Ectodermal cell (in vitro differentiated cells): Measurements from ENCODE around the gene MTHFD1.
"Not testable (repeated sequence)": the region's sequence is repeated elsewhere in the genome, so short reads cannot be mapped to it uniquely, and the experiment has no call there.

Experiments
- H3K27ac ChIP-seq: 2 replicates; pipeline ENCODE4 v1.7.0; 2013; ENCODE audit warnings: mild to moderate bottlenecking, low read depth, low read length; ENCODE audit not compliant: insufficient read depth, poor library complexity, severe bottlenecking
- H3K27me3 ChIP-seq: 2 replicates; pipeline ENCODE4 v1.7.0; 2013; ENCODE audit warnings: mild to moderate bottlenecking, low read length; ENCODE audit not compliant: insufficient read depth, control insufficient read depth, poor library complexity, severe bottlenecking
- H3K36me3 ChIP-seq: one replicate; pipeline ENCODE4 v1.7.0; 2013; ENCODE audit warnings: low read length; ENCODE audit not compliant: control insufficient read depth, insufficient read depth
- H3K4me1 ChIP-seq: one replicate; pipeline ENCODE4 v1.7.0; 2013; ENCODE audit warnings: low read length; ENCODE audit not compliant: control insufficient read depth, insufficient read depth
- H3K4me3 ChIP-seq: 2 replicates; pipeline ENCODE4 v1.7.0; 2013; ENCODE audit warnings: low read depth, low read length, control low read depth; ENCODE audit not compliant: insufficient read depth
- H3K9me3 ChIP-seq: 2 replicates; pipeline ENCODE4 v1.7.0; 2013; ENCODE audit warnings: mild to moderate bottlenecking, low read length, moderate library complexity; ENCODE audit not compliant: control insufficient read depth
- WGBS, 2 experiments: methylation state at CpG; one replicate each; pipeline ENCODE4 v1.1.7; 2013; ENCODE audit warnings: missing lambda C conversion rate in 2 of 2; 5-methylcytosine and 5-hydroxymethylcytosine counted together

MTHFD1 gene

GRCh38 chr14:64387232-64387781 is 846 bp upstream of the MTHFD1 start:
- Histone ChIP-seq H3K27ac (peak overlapping the region; percentile 79), H3K27me3 (no peaks in the 10 kb centered on the region), H3K9me3 (no peaks in the 10 kb centered on the region), H3K4me3 (peak overlapping the region; percentile 69), H3K36me3 (no peaks in the 10 kb centered on the region), H3K4me1 (peaks cover 4% of the 10 kb centered on the region)
- 3% methylated on average over 28 of the region's 28 CpGs for WGBS, 2 experiments

DNA sequence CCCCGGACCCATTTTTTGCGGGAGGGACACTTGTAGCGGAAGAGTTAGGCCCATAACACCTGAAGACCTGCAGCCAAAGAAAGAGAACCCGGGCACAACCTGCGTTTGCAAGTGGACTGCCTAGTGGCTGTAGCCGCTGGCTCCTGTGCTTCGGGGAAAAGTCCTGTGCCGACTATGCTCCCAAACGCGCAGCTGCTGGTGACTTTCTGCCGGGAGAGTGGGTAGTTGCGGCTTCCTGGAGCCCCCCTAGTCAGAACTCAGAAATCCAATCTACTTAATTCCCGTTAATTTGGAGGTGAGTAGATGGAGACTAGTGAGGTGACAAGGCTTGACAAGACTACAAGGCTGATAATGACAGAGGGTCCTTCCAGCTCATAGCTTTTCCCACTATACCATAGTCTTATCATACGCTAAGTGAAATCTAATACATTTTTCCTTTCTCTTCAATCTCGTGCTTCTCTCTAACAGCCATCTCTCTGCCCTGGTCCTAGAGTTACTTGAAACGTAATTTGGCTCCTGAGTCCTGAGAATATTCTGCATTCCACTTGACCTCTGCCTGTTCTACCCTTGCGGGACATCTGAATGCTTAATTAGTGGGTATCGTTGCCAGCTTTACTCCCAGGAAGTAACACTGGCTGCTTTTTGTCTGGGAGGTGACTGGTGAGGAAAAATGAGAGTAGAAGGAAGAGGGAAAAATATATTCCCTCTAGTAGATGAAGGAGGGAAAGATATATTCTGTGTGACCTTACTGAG is 556 bp downstream of the MTHFD1 start:
- Histone ChIP-seq H3K4me3 (peak overlapping the region; percentile 69), H3K27me3 (no peaks in the 10 kb centered on the region), H3K9me3 (no peaks in the 10 kb centered on the region), H3K27ac (no peak overlapping the region), H3K4me1 (peaks cover 4% of the 10 kb centered on the region), H3K36me3 (no peaks in the 10 kb centered on the region)
- WGBS, 2 experiments, result 3 to 4% methylated on average over 17 to 18 of the region's 18 CpGs

DNA sequence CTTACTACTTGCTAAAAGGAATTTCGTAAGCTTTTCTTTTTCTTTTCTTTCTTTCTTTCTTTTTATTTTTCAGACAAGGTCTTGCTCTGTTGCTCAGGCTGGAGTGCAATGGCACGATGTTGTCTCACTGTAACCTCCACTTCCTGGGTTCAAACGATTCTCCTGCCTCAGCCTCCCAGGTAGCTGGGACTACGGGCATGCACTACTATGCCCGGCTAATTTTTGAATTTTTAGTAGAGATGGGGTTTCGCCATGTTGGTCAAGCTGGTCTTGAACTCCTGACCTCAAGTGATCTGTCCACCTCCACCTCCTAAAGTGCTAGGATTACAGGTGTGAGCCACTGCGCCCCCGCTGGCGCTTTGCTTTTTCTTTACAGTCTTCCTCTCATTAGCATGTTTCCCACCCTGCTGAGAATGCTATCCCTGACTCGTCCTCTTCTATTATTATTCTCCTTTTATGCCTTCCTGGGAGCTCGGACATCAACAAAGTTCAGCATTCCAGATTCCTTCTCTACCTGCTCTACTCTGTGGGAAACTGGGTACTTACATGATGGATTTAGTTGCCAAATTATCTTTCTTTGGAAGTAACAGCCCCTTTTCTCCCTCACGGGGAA is 3.1 kb downstream of the MTHFD1 start:
- WGBS, 2 experiments, result 36 to 44% methylated on average over 11 to 12 of the region's 12 CpGs
- no peak overlapping the region for H3K27ac ChIP-seq
- H3K36me3 ChIP-seq, result no peaks in the 10 kb centered on the region

DNA sequence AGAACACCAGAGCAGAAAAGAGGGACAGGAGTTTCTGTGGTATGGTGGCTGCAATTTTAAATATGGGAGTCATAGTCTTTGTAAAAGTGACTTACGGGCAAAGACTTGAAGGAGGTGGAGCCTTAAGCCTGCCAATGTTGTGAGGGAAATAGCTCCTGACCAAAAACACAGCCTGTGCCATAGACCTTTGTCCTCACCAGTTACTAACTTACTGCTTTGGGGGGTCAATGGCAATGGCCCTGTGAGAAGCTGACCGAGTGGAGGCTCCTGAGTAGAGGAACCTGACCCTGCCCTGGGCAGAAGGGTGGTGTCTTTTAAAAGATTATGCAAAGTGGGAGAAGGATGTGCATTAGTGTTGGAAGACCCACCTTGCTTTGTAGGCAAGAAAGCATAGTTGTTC is 3.8 kb downstream of the MTHFD1 start:
- Histone ChIP-seq H3K9me3 (no peaks in the 10 kb centered on the region), H3K4me3 (no peak overlapping the region), H3K27ac (no peak overlapping the region), H3K36me3 (no peaks in the 10 kb centered on the region), H3K27me3 (no peaks in the 10 kb centered on the region), H3K4me1 (peaks cover 4% of the 10 kb centered on the region)
- WGBS, 2 experiments, result 65% methylated on average over 2 of the region's 2 CpGs

More for the DNA sequence above, 3.1 kb downstream of the MTHFD1 start:
- no peaks in the 10 kb centered on the region for H3K9me3 ChIP-seq
- H3K4me1 ChIP-seq, result peaks cover 4% of the 10 kb centered on the region
- H3K4me3 ChIP-seq, result no peak overlapping the region
- no peaks in the 10 kb centered on the region for H3K27me3 ChIP-seq

DNA sequence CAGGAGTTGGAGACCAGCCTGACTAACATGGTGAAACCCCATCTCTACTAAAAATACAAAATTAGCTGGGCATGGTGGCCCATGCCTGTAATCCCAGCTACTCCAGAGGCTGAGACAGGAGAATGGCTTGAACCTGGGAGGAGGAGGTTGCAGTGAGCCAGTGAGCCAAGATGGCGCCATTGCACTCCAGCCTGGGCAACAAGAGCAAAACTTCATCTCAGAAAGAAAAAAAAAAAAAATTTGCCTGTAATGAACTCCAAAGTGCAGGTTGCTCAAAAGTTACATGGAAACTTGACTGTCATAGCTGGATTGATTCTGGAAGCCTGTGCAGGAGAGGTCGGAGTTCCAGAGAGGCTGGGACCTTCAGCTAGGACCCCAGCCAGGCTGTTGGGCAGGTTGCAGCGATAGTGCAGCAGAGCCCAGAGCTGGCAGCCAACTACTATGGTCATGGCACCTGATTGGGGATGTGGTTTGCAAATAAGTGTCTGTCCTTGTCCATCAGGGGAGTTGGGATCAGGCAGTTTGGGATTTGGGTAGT is 5.1 kb downstream of the MTHFD1 start:
- H3K4me1 ChIP-seq, H3K36me3 ChIP-seq, H3K27ac ChIP-seq, H3K27me3 ChIP-seq, H3K4me3 ChIP-seq, H3K9me3 ChIP-seq: not testable (repeated sequence)
- WGBS, 2 experiments, result 93 to 97% methylated on average over 3 of the region's 3 CpGs

DNA sequence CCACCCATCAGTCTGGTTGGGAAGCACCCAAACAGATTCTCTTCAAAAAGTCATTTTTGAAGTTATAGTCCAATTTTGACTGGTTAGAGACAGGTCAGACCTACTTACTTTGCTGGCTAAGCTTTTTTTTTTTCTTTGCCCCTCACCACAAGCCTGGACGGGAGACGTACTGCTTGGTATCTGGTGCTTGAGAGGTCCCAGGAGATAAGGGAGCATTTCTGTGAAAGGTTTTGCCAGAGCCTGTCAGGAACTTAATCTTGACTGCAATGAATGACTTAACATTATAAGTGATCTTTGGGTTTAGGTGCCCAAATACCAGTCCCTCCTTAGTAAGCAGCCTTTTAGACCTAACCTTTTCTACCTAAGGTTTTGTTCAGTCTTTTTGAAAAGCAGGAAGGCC is 6.3 kb downstream of the MTHFD1 start:
- Histone ChIP-seq H3K27ac (no peak overlapping the region), H3K4me3 (no peak overlapping the region), H3K4me1 (no peaks in the 10 kb centered on the region), H3K9me3 (no peaks in the 10 kb centered on the region), H3K36me3 (no peaks in the 10 kb centered on the region), H3K27me3 (no peaks in the 10 kb centered on the region)
- WGBS, 2 experiments, result 96 to 100% methylated on average over 2 of the region's 2 CpGs

DNA sequence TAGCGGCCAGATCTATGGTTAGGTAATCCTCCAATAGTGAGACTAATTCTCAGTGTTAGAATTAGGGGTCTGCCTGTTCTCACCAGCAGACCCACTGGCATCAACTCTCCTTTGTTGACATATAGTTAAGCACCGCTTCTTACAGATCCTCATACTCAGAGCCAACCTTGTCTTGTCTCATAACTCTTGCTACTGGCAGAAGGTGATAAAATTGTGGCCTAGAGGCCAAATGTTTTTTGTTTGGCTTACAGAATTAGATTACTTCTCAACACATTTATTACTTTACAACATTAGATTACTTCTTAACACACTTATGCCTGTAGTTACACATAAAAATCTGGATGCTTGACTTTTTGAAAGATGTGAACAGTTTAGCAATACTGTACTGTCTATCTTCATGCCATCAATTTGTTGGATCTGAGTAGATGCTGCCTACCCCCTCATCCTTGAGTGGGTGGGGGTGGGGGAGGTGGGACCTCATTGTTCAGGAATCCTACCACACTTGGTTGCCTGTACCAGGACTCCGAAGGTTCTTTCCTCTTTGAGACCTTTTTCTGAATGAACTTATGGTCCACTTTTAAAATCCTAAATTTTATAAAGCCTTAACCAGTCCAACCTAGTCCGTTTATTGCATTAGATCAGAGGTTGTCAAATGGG is 7.0 kb downstream of the MTHFD1 start:
- 90 to 95% methylated on average over 4 of the region's 4 CpGs for WGBS, 2 experiments
- H3K4me3 ChIP-seq, result no peak overlapping the region
- H3K36me3 ChIP-seq, result no peaks in the 10 kb centered on the region
- no peaks in the 10 kb centered on the region for H3K9me3 ChIP-seq
- H3K27ac ChIP-seq, result no peak overlapping the region
- no peaks in the 10 kb centered on the region for H3K4me1 ChIP-seq
- no peaks in the 10 kb centered on the region for H3K27me3 ChIP-seq

DNA sequence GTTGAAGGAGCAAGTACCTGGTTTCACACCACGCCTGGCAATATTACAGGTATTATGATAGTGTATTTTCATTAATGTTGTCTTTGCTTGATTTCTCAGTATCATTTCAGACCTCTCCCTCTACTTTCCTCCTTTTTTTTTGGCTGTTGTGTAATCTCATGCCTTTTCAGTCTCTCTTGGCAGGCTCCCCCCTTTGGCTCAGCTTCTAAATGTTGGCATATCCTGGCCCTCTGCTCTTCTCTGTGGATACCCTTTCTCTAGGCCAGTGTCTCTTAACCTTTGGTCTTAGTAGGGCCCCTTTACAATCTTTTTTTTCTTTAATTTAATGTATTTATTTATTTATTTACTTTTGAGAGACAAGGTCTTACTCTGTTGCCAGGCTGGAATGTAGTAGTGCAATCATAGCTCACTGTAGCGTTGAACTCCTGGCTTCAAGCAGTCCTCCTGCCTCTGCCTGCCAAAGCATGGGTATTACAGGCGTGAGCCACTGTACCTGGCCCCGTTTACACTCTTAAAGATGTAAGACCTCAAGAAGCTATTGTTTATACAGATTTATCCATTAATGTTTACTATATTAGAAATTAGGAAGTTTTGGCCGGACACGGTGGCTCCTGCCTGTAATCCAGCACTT is 12.8 kb downstream of the MTHFD1 start:
- Histone ChIP-seq H3K27me3 (no peaks in the 10 kb centered on the region), H3K4me1 (no peaks in the 10 kb centered on the region), H3K36me3 (peaks cover 8% of the 10 kb centered on the region), H3K4me3 (no peak overlapping the region), H3K27ac (no peak overlapping the region), H3K9me3 (no peaks in the 10 kb centered on the region)
- 96 to 97% methylated on average over 6 of the region's 6 CpGs for WGBS, 2 experiments

GRCh38 chr14:64401949-64402348 is 13.8 kb downstream of the MTHFD1 start:
- H3K27ac ChIP-seq, result no peak overlapping the region
- H3K4me1 ChIP-seq, result no peaks in the 10 kb centered on the region
- peaks cover 8% of the 10 kb centered on the region for H3K36me3 ChIP-seq
- H3K4me3 ChIP-seq, result no peak overlapping the region
- no peaks in the 10 kb centered on the region for H3K9me3 ChIP-seq
- no peaks in the 10 kb centered on the region for H3K27me3 ChIP-seq
- WGBS, 2 experiments, result 100% methylated on average over 1 of the region's 1 CpG; no CpG with 5 or more reads in 1 of the 2 experiments
